Mucosa of descending colon (tissue), 3 donors: Measurements from ENCODE around the gene SMARCD3. TPM values are rescaled to one million over a fixed set of nuclear protein-coding genes. Genes with fewer than 3 reads are reported as not detected.

Experiments
- ATAC-seq: fragments of 200-7000 bp; cut with Tn5 transposase; one replicate; pipeline ENCODE4 v1.9.1; 2020; ENCODE audit warnings: mild to moderate bottlenecking, moderate library complexity
- DNase-seq, 3 donors: peaks; one replicate each; pipeline ENCODE4 v3.0.0-alpha.2; 2020
- H3K36me3 ChIP-seq: fragments of 200-600 bp; one replicate; pipeline ENCODE4 v1.8.0; 2021; ENCODE audit warnings: low read depth, mild to moderate bottlenecking
- H3K4me1 ChIP-seq: fragments of 200-600 bp; one replicate; pipeline ENCODE4 v1.8.0; 2021; ENCODE audit warnings: low read depth, mild to moderate bottlenecking
- H3K4me3 ChIP-seq: fragments of 200-600 bp; one replicate; pipeline ENCODE4 v1.8.0; 2021; ENCODE audit warnings: mild to moderate bottlenecking
- H3K9me3 ChIP-seq: fragments of 200-600 bp; one replicate; pipeline ENCODE4 v1.8.0; 2021; ENCODE audit warnings: mild to moderate bottlenecking
- CTCF ChIP-seq: fragments of 200-600 bp; IDR thresholded peaks from one replicate; pipeline ENCODE4 v1.8.0; 2022; ENCODE audit warnings: antibody characterized with exemption, mild to moderate bottlenecking
- intact Hi-C, 2 donors: fragments of 100-400 bp; cut with DNase I in 1 of 2; cut with micrococcal nuclease in 1 of 2; formaldehyde crosslinking; loops; one replicate each; pipeline versions ENCODE4 v1.11.0 to v1.11.1; 2022; cut with DNase I, micrococcal nuclease
- total RNA-seq, 3 donors: library from RNA; stranded (reverse); fragmentation: NEBNext Ultra II Directional in 2 of 3; extraction: Animal tissue kit (Norgen Biotek cat#: 25700) in 2 of 3; gene quantifications; one replicate each; pipeline versions ENCODE4 v1.2.1 to v1.2.4, GENCODE V29; 2021 to 2023
- donor health status: DM: no; HTN: no; CAD: no; lungs with moderate emphysema.
- donor health status: DM: no; HTN: no; CAD: no.
- donor health status: DM: no; HTN: yes; CAD: no.

SMARCD3 gene
- total RNA-seq, 3 donors from 2014 or later: 5.1 to 44.3 (median 10.0) TPM

DNA sequence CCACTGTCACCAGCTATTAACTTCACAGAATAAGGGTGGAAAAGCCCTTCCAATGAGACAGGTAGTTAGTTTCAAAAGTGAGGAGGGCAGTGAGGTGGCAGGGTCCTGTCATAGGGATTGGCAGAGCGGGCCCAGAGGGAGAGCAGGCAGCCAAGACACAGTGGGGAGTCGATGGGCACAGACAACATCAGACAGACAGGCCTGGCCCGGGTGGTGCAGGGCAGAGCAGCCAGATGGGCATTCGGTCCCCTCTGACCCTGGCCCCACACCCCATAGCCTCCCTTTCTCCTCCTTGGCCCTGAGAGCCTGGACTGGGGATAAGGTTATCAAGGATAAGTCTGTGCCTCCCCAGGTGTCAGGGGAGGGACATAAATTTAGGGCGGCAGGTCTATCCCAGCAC lies 31.4 kb upstream of the SMARCD3 start:
- intact Hi-C loops: no loop called here
- H3K4me1 ChIP-seq: no peaks in the 10 kb centered on the region
- H3K36me3 ChIP-seq: no peaks in the 10 kb centered on the region
- TF ChIP-seq CTCF: no peak
- ATAC-seq (no peak), DNase-seq (no peak)
- H3K9me3 ChIP-seq: no peaks in the 10 kb centered on the region
- H3K4me3 ChIP-seq: no peak overlapping the region

- Histone ChIP-seq H3K9me3 (no peaks in the 10 kb centered on the region), H3K4me3 (no peak overlapping the region), H3K36me3 (no peaks in the 10 kb centered on the region), H3K4me1 (no peaks in the 10 kb centered on the region)
- TF ChIP-seq CTCF: no peak
- intact Hi-C loops: no loop called here
- DNase-seq: no peak
- no peak for ATAC-seq
Observed at GRCh38 chr7:151278949-151279348, 30.5 kb upstream of the SMARCD3 start.

DNA sequence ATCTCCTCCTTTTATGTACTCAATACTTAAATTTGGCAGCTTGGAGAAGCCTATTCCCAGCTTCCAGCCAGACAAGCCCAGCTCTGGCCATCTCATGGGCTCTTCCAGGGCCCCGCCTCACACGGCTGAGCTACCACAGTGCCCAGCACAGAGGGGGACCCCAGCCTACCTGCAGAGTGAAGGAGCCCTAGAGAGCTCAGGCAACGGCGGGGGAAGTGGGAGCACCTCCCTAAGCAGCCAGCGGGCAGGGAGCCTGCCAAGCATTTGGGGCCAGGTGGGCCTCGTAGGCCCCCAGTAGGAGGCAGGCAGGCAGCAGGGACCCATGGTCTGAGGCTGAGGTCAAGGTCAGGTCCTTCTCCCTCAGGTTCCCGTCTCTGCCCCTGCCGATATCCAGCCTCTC lies 29.1 kb upstream of the SMARCD3 start:
- ATAC-seq (no peak), DNase-seq (no peak)
- Histone ChIP-seq H3K9me3 (no peaks in the 10 kb centered on the region), H3K36me3 (no peaks in the 10 kb centered on the region), H3K4me3 (no peak overlapping the region), H3K4me1 (no peaks in the 10 kb centered on the region)
- no peak for TF ChIP-seq CTCF
- intact Hi-C loops: no loop called here

- DNase-seq (peak in 2 of 3 donors; percentile 49 to 52), ATAC-seq (peak; percentile 78)
- intact Hi-C loops: no loop called here
- no peak for TF ChIP-seq CTCF
- H3K4me3 ChIP-seq: no peak overlapping the region
- no peaks in the 10 kb centered on the region for H3K9me3 ChIP-seq
- H3K36me3 ChIP-seq: no peaks in the 10 kb centered on the region
- no peaks in the 10 kb centered on the region for H3K4me1 ChIP-seq
Observed at GRCh38 chr7:151276666-151277590, 28.4 kb upstream of the SMARCD3 start.

GRCh38 chr7:151275813-151276577 lies 27.5 kb upstream of the SMARCD3 start:
- H3K36me3 ChIP-seq: no peaks in the 10 kb centered on the region
- ATAC-seq (no peak), DNase-seq (no peak)
- H3K9me3 ChIP-seq: no peaks in the 10 kb centered on the region
- H3K4me3 ChIP-seq: no peak overlapping the region
- H3K4me1 ChIP-seq: no peaks in the 10 kb centered on the region
- no peak for TF ChIP-seq CTCF
- intact Hi-C loops: no loop called here
